NB4 (cell line): ENCODE measurements around the gene MGAM2.

ENCODE experiments used
- DNase-seq: peaks from one replicate; pipeline ENCODE4 v3.0.0; 2010; ENCODE audit warnings: low read depth
- H3K4me3 ChIP-seq: one replicate; pipeline ENCODE4 v1.5.1; 2011; ENCODE audit warnings: mild to moderate bottlenecking, low read depth, low read length, moderate library complexity
- MYC ChIP-seq: IDR thresholded peaks from 2 replicates; pipeline ENCODE4 v1.6.1; 2011; ENCODE audit warnings: low read depth, low read length
- POLR2A ChIP-seq: IDR thresholded peaks from 2 replicates; pipeline ENCODE4 v1.6.1; 2011; ENCODE audit warnings: mild to moderate bottlenecking; ENCODE audit not compliant: insufficient read length; ENCODE audit errors: extremely low read depth
- TF ChIP-seq, protein P1 (sequence below): IDR thresholded peaks from 2 replicates; pipeline ENCODE4 v1.6.1; 2011; ENCODE audit warnings: low read depth, low read length
- TF ChIP-seq, protein P2 (sequence below): IDR thresholded peaks from one replicate; pipeline ENCODE4 v1.5.1; 2012; ENCODE audit warnings: low read depth, low read length

The MGAM2 gene

DNA sequence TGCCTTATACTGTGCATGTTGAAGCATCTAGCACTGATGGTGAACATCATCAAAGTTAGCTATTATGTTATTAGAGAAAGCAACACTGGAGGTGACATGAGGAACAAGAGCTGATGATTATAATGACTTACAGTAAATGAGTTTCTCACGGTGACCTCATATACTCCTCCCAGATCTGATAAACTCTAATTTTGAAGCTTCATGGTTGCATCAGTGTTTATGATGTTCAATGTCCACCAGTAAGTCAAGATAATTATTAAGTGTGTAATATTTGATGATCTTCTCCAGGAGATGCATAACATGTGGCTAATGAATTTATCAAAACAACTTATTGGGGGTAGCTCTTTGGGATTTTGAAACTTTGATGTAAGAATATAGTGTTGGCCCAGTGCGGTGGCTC, 27.5 kb downstream of the MGAM2 start:
- no peak overlapping the region for H3K4me3 ChIP-seq
- no peak for DNase-seq
- no peak for TF ChIP-seq POLR2A
- TF ChIP-seq, protein P1, sequence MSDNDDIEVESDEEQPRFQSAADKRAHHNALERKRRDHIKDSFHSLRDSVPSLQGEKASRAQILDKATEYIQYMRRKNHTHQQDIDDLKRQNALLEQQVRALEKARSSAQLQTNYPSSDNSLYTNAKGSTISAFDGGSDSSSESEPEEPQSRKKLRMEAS = no peak
- no peak for TF ChIP-seq MYC
- TF ChIP-seq, protein P2, sequence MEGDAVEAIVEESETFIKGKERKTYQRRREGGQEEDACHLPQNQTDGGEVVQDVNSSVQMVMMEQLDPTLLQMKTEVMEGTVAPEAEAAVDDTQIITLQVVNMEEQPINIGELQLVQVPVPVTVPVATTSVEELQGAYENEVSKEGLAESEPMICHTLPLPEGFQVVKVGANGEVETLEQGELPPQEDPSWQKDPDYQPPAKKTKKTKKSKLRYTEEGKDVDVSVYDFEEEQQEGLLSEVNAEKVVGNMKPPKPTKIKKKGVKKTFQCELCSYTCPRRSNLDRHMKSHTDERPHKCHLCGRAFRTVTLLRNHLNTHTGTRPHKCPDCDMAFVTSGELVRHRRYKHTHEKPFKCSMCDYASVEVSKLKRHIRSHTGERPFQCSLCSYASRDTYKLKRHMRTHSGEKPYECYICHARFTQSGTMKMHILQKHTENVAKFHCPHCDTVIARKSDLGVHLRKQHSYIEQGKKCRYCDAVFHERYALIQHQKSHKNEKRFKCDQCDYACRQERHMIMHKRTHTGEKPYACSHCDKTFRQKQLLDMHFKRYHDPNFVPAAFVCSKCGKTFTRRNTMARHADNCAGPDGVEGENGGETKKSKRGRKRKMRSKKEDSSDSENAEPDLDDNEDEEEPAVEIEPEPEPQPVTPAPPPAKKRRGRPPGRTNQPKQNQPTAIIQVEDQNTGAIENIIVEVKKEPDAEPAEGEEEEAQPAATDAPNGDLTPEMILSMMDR = no peak

DNA sequence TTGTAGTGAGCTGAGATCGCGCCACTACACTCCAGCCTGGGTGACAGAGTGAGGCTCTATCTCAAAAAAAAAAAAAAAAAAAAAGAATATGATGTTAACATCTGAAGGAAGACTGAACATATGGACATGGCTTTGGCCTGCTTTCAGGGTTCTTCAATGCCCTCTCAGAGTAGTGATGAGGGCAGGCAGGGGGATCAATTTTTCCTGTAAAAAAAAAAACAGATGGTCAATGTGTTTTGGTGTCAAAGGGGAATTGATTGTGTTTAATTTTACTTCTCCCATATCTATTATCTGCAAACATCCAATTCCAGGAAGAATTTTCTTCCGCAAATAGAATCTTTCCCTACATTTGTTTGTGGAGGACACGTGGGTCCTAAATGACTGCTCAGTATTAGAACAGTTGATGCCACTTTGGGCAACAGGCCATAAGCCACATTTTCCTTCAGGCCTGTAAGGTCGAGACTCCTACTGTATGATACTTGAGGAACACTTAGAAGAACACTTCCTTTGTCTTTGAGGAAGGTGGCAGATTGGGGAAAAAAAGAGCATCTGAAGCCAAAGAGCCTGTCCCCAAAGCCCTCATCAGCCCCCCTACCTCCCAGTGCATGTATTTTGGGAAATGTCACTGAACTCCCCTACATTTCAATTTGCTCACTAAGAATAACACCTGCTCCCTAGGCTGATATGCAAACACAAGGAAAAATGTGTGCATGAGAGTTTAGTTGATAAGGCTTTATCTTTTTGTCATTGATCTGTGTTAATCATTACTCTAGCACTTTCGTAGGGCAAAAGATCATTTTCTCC, 28.3 kb downstream of the MGAM2 start:
- TF ChIP-seq, protein P2 = no peak
- TF ChIP-seq MYC (no peak), POLR2A (no peak)
- TF ChIP-seq, protein P1 = no peak
- H3K4me3 ChIP-seq = no peak overlapping the region
- no peak for DNase-seq

DNA sequence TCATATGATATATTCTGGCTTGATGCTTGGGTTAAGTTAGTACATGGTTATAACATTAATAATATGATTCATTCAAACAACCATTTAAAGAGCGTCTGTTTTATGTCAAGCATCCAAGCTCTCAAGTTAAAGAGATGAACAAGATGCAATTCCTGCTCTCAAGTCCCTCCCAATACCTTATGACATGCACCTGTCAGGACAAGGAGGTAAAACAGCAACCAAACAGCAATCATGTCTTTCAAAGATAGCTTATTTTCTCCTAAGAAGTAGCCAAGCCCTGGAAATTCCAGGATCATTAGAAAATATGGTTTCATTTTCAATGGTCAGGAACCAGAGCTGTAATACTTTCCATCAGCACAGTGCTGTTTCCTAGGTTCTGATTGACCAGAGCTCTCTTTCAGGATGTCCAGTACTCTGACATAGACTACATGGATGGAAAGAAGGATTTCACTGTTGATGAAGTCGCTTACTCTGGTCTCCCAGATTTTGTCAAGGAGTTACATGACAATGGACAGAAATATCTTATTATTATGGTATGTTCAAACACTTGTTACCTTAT, 29.0 kb downstream of the MGAM2 start:
- TF ChIP-seq, protein P1 = no peak
- TF ChIP-seq POLR2A = no peak
- no peak for TF ChIP-seq MYC
- TF ChIP-seq, protein P2 = no peak
- no peak overlapping the region for H3K4me3 ChIP-seq
- DNase-seq = no peak

DNA sequence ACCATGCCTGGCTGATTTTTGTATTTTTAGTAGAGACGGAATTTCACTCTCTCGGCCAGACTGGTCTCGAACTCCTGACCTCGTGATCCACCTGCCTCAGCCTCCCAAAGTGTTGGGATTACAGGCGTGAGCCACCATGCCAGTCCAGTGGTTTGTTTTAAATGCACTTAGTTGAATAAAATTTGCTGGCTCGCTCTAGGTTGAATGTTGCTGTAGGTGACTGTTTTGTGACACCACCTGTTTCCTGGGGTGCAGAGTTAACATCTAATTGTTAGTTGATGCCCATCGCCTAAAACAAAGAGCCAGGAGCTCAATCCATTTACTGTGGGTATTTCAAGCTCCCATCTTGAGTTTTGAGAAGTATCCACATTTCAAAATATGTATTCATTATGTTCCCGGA, 31.2 kb downstream of the MGAM2 start:
- DNase-seq = no peak
- TF ChIP-seq, protein P2 = no peak
- TF ChIP-seq, protein P1 = no peak
- TF ChIP-seq MYC = no peak
- no peak for TF ChIP-seq POLR2A
- H3K4me3 ChIP-seq = no peak overlapping the region

DNA sequence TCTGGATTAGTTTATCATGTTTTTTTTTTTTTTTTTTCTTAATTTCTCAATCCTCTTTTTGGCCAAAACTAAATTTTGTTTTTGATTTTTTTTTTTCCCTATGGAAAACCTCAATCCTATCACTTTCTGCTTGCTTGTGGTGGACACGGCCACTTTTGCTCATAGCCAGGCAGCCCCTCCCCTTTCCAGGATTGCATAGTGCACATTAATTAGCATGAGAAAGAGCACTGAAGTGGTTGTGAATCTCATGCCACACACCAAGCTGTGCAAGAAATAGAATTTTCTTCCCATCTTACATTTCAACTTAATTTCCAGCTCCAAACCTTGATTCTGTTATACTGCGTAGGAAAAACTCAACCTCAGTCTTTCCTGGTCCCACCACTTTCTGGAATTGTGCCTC, 34.6 kb downstream of the MGAM2 start:
- TF ChIP-seq MYC = no peak
- TF ChIP-seq POLR2A = no peak
- TF ChIP-seq, protein P2 = no peak
- no peak overlapping the region for H3K4me3 ChIP-seq
- no peak for DNase-seq
